ENCODE results near the gene DPH1. TPM values are rescaled to one million over a fixed set of nuclear protein-coding genes. Genes with fewer than 3 reads are reported as not detected.

The DPH1 gene
- total RNA-seq, 1 donor from 2014 or later: 36.6 TPM

- intact Hi-C loops (cut with micrococcal nuclease): no loop called here
Observed at GRCh38 chr17:2075336-2076086, 45.6 kb downstream of the DPH1 start.

GRCh38 chr17:2076087-2076984 is 46.4 kb downstream of the DPH1 start:
- intact Hi-C loops (cut with micrococcal nuclease): no loop called here

GRCh38 chr17:2077040-2077439 is 47.1 kb downstream of the DPH1 start:
- intact Hi-C loops (cut with micrococcal nuclease): no loop called here

- intact Hi-C loops (cut with micrococcal nuclease): no loop called here
Observed at GRCh38 chr17:2081564-2081963, 51.6 kb downstream of the DPH1 start.

- intact Hi-C loops (cut with micrococcal nuclease): no loop called here
Observed at GRCh38 chr17:2082003-2082781, 52.2 kb downstream of the DPH1 start.

- intact Hi-C loops (cut with micrococcal nuclease): no loop called here
Observed at GRCh38 chr17:2083613-2084035, 53.7 kb downstream of the DPH1 start.

GRCh38 chr17:2084036-2084765 is 54.2 kb downstream of the DPH1 start:
- intact Hi-C loops (cut with micrococcal nuclease): no loop called here

GRCh38 chr17:2084766-2085647 is 55.1 kb downstream of the DPH1 start:
- intact Hi-C loops (cut with micrococcal nuclease): loop anchor here (5.0 kb wide), 1 partner anchor 107 kb away; no protein-coding TSS in a partner anchor

GRCh38 chr17:2085648-2085949 is 55.6 kb downstream of the DPH1 start:
- intact Hi-C loops (cut with micrococcal nuclease): loop anchor here (5.0 kb wide), 1 partner anchor 107 kb away; no protein-coding TSS in a partner anchor

GRCh38 chr17:2086306-2086705 is 56.4 kb downstream of the DPH1 start:
- intact Hi-C loops (cut with micrococcal nuclease): loop anchor here (5.0 kb wide), 1 partner anchor 106 kb away; no protein-coding TSS in a partner anchor

GRCh38 chr17:2087597-2088211 is 57.8 kb downstream of the DPH1 start:
- intact Hi-C loops (cut with micrococcal nuclease): loop anchor here (1.0 to 5.0 kb wide), 3 partner anchors 17 to 167 kb away; no protein-coding TSS in a partner anchor

GRCh38 chr17:2089021-2089422 is 59.1 kb downstream of the DPH1 start:
- intact Hi-C loops (cut with micrococcal nuclease): loop anchor here (1.0 to 5.0 kb wide), 2 partner anchors 103 to 177 kb away; no protein-coding TSS in a partner anchor

- intact Hi-C loops (cut with micrococcal nuclease): no loop called here
Observed at GRCh38 chr17:2090210-2090641, 60.3 kb downstream of the DPH1 start.

GRCh38 chr17:2090804-2091534 is 61.0 kb downstream of the DPH1 start:
- intact Hi-C loops (cut with micrococcal nuclease): no loop called here

- intact Hi-C loops (cut with micrococcal nuclease): no loop called here
Observed at GRCh38 chr17:2092253-2092652, 62.3 kb downstream of the DPH1 start.

GRCh38 chr17:2093349-2093748 is 63.4 kb downstream of the DPH1 start:
- intact Hi-C loops (cut with micrococcal nuclease): no loop called here
